Activated naive CD4-positive, alpha-beta T cell treated with anti-CD3 and anti-CD28 coated beads, Interleukin-2, amount 50 U/mL, for 24 hours (primary cell): ENCODE data around the gene GHRHR.

Experiments
- H3K27ac Mint-ChIP-seq: one replicate; pipeline ENCODE4 v1.8.0; 2021; ENCODE audit warnings: mild to moderate bottlenecking, mixed read lengths
- H3K27me3 Mint-ChIP-seq: one replicate; pipeline ENCODE4 v1.8.0; 2021; ENCODE audit warnings: mixed read lengths
- H3K36me3 Mint-ChIP-seq: one replicate; pipeline ENCODE4 v1.8.0; 2021; ENCODE audit warnings: mixed read lengths
- H3K4me1 Mint-ChIP-seq: one replicate; pipeline ENCODE4 v1.8.0; 2021; ENCODE audit warnings: mixed read lengths
- H3K4me3 Mint-ChIP-seq: one replicate; pipeline ENCODE4 v1.8.0; 2021; ENCODE audit warnings: mild to moderate bottlenecking, mixed read lengths
- H3K9me3 Mint-ChIP-seq: one replicate; pipeline ENCODE4 v1.8.0; 2021; ENCODE audit warnings: mixed read lengths

Gene GHRHR

GRCh38 chr7:30984359-30985107 is 20.8 kb downstream of the GHRHR start:
- peaks cover 12% of the 10 kb centered on the region for H3K27me3 Mint-ChIP-seq
- peaks cover 5% of the 10 kb centered on the region for H3K4me1 Mint-ChIP-seq
- no peak overlapping the region for H3K4me3 Mint-ChIP-seq
- no peaks in the 10 kb centered on the region for H3K9me3 Mint-ChIP-seq
- H3K36me3 Mint-ChIP-seq, result no peaks in the 10 kb centered on the region
- no peak overlapping the region for H3K27ac Mint-ChIP-seq

DNA sequence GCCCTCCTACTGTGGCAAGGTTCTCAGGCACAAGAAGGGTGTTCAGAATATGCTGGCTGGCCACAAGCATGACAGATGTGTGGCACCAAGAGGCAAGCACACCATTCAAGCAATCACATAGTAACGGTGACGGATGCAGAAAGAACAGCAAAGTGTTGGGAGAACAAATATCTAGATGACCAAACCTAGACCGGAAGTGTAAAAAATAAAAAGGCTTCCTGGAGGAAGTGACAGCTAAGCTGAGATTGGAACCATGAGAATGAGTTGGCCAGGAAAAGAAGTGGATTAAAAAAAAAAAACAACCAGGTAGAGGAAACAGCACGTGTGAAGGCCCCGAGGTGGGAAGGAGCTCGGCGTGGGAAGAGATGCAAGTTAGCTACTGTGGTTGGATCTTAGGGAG is 22.0 kb downstream of the GHRHR start:
- peaks cover 10% of the 10 kb centered on the region for H3K27me3 Mint-ChIP-seq
- no peaks in the 10 kb centered on the region for H3K9me3 Mint-ChIP-seq
- no peak overlapping the region for H3K27ac Mint-ChIP-seq
- peaks cover 5% of the 10 kb centered on the region for H3K4me1 Mint-ChIP-seq
- H3K36me3 Mint-ChIP-seq, result no peaks in the 10 kb centered on the region
- no peak overlapping the region for H3K4me3 Mint-ChIP-seq

DNA sequence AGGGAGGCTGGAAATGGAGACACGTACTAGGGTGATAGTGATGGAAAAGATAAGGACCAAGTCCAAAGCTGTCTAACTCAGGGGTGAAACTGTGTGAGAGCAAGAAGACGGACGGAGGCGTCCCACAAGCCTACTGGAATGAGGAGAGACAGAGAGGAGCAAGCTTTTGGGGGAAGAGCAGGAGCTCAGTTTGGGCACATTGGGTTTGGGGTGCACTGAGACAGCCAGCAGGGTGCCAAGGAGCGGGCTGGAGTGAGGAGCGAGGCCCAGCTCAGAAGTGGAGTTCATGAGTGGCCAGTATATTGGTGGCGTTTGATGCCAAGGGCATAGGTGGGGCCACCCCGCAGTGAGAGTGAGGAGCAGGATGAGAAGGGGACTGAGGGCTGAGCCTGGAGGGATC is 22.6 kb downstream of the GHRHR start:
- no peaks in the 10 kb centered on the region for H3K9me3 Mint-ChIP-seq
- no peak overlapping the region for H3K27ac Mint-ChIP-seq
- H3K36me3 Mint-ChIP-seq, result no peaks in the 10 kb centered on the region
- H3K4me1 Mint-ChIP-seq, result peaks cover 5% of the 10 kb centered on the region
- peaks cover 10% of the 10 kb centered on the region for H3K27me3 Mint-ChIP-seq
- H3K4me3 Mint-ChIP-seq, result no peak overlapping the region

- peaks cover 10% of the 10 kb centered on the region for H3K27me3 Mint-ChIP-seq
- no peaks in the 10 kb centered on the region for H3K36me3 Mint-ChIP-seq
- H3K4me1 Mint-ChIP-seq, result peaks cover 5% of the 10 kb centered on the region
- H3K27ac Mint-ChIP-seq, result no peak overlapping the region
- H3K9me3 Mint-ChIP-seq, result no peaks in the 10 kb centered on the region
- H3K4me3 Mint-ChIP-seq, result no peak overlapping the region
These were observed 23.0 kb downstream of the GHRHR start for GRCh38 chr7:30986738-30987137.

GRCh38 chr7:30987178-30987577 is 23.4 kb downstream of the GHRHR start:
- H3K27ac Mint-ChIP-seq, result no peak overlapping the region
- H3K36me3 Mint-ChIP-seq, result no peaks in the 10 kb centered on the region
- H3K27me3 Mint-ChIP-seq, result peaks cover 10% of the 10 kb centered on the region
- peaks cover 5% of the 10 kb centered on the region for H3K4me1 Mint-ChIP-seq
- H3K4me3 Mint-ChIP-seq, result no peak overlapping the region
- H3K9me3 Mint-ChIP-seq, result no peaks in the 10 kb centered on the region

DNA sequence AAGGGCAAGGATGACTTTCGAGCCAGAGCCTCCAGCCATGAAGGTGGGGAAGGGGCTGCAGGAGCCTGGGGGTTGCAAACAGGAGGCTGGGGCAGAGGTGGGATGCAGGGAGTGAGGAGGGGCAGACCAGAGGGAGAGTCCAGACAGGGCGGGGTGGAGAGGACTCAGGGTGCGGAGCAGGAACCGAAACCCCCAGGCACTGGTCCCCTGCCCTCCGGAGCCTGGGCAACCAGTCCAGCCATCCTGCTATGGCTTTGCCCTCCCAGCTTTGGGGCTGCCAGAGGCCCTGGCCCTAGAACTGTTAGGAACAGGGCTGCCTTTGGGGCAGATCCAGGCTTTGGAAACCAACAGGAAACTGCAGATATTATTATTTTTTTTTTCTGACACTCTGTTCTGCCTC is 24.2 kb downstream of the GHRHR start:
- peaks cover 5% of the 10 kb centered on the region for H3K4me1 Mint-ChIP-seq
- H3K9me3 Mint-ChIP-seq, result no peaks in the 10 kb centered on the region
- peaks cover 10% of the 10 kb centered on the region for H3K27me3 Mint-ChIP-seq
- H3K4me3 Mint-ChIP-seq, result no peak overlapping the region
- no peaks in the 10 kb centered on the region for H3K36me3 Mint-ChIP-seq
- H3K27ac Mint-ChIP-seq, result no peak overlapping the region

- Mint-ChIP-seq H3K36me3 (no peaks in the 10 kb centered on the region), H3K4me3 (no peak overlapping the region), H3K27ac (no peak overlapping the region), H3K4me1 (peaks cover 3% of the 10 kb centered on the region), H3K27me3 (peaks cover 7% of the 10 kb centered on the region), H3K9me3 (no peaks in the 10 kb centered on the region)
These were observed 24.7 kb downstream of the GHRHR start for GRCh38 chr7:30988351-30989005.

GRCh38 chr7:30989008-30989823 is 25.5 kb downstream of the GHRHR start:
- Mint-ChIP-seq H3K4me3 (no peak overlapping the region), H3K27me3 (peaks cover 2% of the 10 kb centered on the region), H3K9me3 (no peaks in the 10 kb centered on the region), H3K27ac (no peak overlapping the region), H3K4me1 (no peaks in the 10 kb centered on the region), H3K36me3 (no peaks in the 10 kb centered on the region)

DNA sequence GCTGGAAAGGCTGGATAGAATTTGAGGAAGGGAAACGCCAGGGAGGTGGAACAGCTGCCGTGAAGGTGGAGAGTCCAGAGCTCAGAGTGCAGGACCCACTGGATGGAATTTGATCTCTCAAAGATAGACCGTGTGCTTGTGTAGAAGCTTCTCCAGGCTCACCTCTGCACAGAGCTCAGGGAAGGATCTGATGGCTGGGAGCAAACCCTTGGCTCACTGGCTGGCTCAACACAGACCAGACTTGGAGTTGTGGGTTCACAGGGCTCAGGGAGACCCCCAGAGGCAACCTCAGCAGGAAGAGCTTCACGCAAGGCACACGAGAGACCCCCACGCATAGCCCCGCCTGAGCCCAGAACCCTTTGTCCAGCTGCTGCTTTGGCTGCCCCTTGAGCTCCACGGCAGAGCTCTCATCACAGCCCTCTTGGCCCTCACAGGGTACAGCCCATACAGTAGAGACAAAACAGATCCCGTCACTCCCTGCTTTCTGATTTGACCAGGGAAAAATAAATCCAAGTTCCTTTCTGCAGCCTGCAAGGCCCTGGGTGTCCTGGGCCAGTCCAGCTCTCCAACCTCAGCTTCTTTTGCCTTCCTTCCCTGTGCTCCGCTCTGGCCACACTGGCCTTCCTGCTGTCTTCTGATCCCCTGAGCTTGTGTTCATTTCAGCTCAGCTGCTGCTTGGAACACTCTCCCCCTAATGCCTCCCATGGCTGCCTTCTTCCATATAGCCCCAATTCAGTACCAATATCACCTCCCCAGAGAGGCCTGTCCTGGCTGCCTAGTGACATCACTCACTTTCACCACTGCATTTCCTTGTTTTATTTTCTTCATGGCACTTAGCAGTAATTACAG is 26.3 kb downstream of the GHRHR start:
- H3K36me3 Mint-ChIP-seq, result no peaks in the 10 kb centered on the region
- no peaks in the 10 kb centered on the region for H3K4me1 Mint-ChIP-seq
- H3K27me3 Mint-ChIP-seq, result peaks cover 2% of the 10 kb centered on the region
- no peak overlapping the region for H3K27ac Mint-ChIP-seq
- H3K4me3 Mint-ChIP-seq, result no peak overlapping the region
- no peaks in the 10 kb centered on the region for H3K9me3 Mint-ChIP-seq

DNA sequence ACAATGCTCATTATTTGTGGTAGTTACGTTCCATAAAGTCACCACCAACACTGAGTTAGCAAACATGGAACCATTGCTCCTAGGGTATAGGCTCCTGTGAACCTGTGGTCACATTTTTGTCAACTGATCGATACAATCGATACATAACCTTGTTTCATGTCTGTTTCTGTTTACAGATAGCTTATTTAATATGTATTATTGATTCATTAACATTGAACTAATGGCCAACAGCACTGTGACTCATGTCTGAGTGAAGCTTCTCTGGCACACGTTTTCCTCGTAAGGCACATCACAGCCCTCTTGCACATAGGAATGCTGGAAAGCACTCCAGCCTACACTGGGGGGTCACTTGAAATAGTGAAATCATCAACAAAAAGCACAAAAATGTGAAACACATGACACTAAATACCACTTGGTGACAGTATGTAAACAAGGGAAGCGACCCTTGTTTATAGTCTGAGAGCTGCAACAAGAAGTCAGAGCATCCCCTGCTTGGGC is 27.0 kb downstream of the GHRHR start:
- Mint-ChIP-seq H3K27ac (no peak overlapping the region), H3K4me1 (no peaks in the 10 kb centered on the region), H3K27me3 (peaks cover 2% of the 10 kb centered on the region), H3K36me3 (no peaks in the 10 kb centered on the region), H3K9me3 (no peaks in the 10 kb centered on the region), H3K4me3 (no peak overlapping the region)

DNA sequence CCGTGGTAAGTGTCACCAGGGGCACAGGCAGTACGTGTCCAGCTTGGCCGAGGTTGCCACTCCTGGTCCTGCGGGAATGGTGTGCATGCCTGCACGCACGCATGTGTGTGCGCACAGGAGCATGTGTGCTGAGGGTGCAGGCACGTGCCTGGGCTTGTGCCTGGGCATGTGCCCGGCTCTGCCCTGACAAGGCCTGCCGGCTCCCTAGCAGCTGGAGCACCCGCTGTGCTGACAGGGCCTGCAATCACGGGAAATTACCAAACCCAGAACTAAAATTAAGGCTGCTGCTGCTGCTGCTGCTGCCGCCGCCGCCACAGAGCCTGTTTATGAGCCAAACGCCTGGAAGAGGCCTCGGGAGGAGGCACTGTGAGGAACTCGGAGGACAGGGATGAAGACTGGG is 28.7 kb downstream of the GHRHR start:
- Mint-ChIP-seq H3K27ac (no peak overlapping the region), H3K4me3 (no peak overlapping the region), H3K36me3 (no peaks in the 10 kb centered on the region), H3K27me3 (no peaks in the 10 kb centered on the region), H3K4me1 (no peaks in the 10 kb centered on the region), H3K9me3 (no peaks in the 10 kb centered on the region)

- no peak overlapping the region for H3K27ac Mint-ChIP-seq
- no peak overlapping the region for H3K4me3 Mint-ChIP-seq
- no peaks in the 10 kb centered on the region for H3K27me3 Mint-ChIP-seq
- no peaks in the 10 kb centered on the region for H3K9me3 Mint-ChIP-seq
- no peaks in the 10 kb centered on the region for H3K36me3 Mint-ChIP-seq
- no peaks in the 10 kb centered on the region for H3K4me1 Mint-ChIP-seq
These were observed 30.7 kb downstream of the GHRHR start for GRCh38 chr7:30994206-30995100.

- Mint-ChIP-seq H3K27ac (no peak overlapping the region), H3K4me3 (no peak overlapping the region), H3K4me1 (no peaks in the 10 kb centered on the region), H3K9me3 (no peaks in the 10 kb centered on the region), H3K36me3 (no peaks in the 10 kb centered on the region), H3K27me3 (no peaks in the 10 kb centered on the region)
These were observed 31.8 kb downstream of the GHRHR start for GRCh38 chr7:30995536-30995935.

DNA sequence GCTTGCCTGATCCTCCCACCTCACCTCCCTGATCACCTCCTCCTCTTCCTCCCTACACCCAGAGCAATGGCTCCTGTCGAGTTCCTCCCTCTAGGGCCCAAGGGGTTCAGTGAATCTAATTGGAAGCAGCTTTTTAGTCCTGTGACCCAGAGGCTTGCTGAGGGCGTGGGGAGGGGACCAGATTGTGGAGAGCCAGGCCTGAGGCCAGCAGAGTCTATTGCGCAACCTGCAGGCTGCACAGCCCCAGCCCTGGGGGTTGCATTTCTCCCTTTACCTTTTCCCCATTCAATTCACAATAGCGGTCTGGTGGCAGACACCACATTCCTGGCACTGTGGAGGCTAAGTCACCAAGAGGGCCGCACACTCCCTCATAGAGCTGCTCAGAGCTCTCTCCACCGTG is 32.5 kb downstream of the GHRHR start:
- Mint-ChIP-seq H3K27me3 (no peaks in the 10 kb centered on the region), H3K4me3 (no peak overlapping the region), H3K4me1 (no peaks in the 10 kb centered on the region), H3K36me3 (no peaks in the 10 kb centered on the region), H3K27ac (no peak overlapping the region), H3K9me3 (no peaks in the 10 kb centered on the region)
